Ovary (tissue), 3 donors: Measurements from ENCODE around the gene MPHOSPH8.

Experiments
- CTCF ChIP-seq, 3 donors: fragments of 450-650 bp in 2 of 3; fragments of 200-600 bp in 1 of 3; IDR thresholded peaks; one replicate each; pipeline versions ENCODE4 v1.5.1 to v1.8.0; 2016 to 2022; ENCODE audit warnings: antibody characterized with exemption in 3 of 3, mild to moderate bottlenecking in 1 of 3
- EP300 ChIP-seq: sonication (generic); formaldehyde crosslinking; IDR thresholded peaks from one replicate; pipeline ENCODE4 v1.6.1; 2017; ENCODE audit warnings: antibody characterized with exemption
- POLR2A ChIP-seq: fragments of 450-650 bp; IDR thresholded peaks from one replicate; pipeline ENCODE4 v1.6.1; 2017; ENCODE audit warnings: antibody characterized with exemption, mild to moderate bottlenecking, moderate library complexity
- donor health status: DM: no; HTN: no; CAD: no.

- TF ChIP-seq CTCF (IDR thresholded peaks at IDR 0.05) (no peak), EP300 (no peak), POLR2A (no peak)
These were observed 43.0 kb upstream of the MPHOSPH8 start for GRCh38 chr13:19590423-19590822.
